Breast epithelium (tissue), 3 donors: Measurements from ENCODE around the gene TOGARAM1.

ENCODE experiments used
- CTCF ChIP-seq, 3 donors: fragments of 450-650 bp; IDR thresholded peaks; one replicate each; pipeline ENCODE4 v1.5.1; 2016 to 2017; ENCODE audit warnings: antibody characterized with exemption in 3 of 3, mild to moderate bottlenecking in 3 of 3, moderate library complexity in 3 of 3
- POLR2A ChIP-seq: fragments of 450-650 bp; IDR thresholded peaks from one replicate; pipeline ENCODE4 v1.6.1; 2016; ENCODE audit warnings: antibody characterized with exemption, mild to moderate bottlenecking, moderate library complexity
- POLR2AphosphoS5 ChIP-seq, 3 donors: sonication (generic); formaldehyde crosslinking; IDR thresholded peaks; one replicate each; pipeline ENCODE4 v1.6.1; 2017; ENCODE audit warnings: antibody characterized with exemption in 3 of 3

GRCh38 chr14:44962334-44963043, 499 bp downstream of the TOGARAM1 start:
- TF ChIP-seq CTCF (IDR thresholded peaks at IDR 0.05), result no peak
- no peak for TF ChIP-seq POLR2A
- no peak for TF ChIP-seq POLR2AphosphoS5 (IDR thresholded peaks at IDR 0.05)
